T follicular helper cell (primary cell): ENCODE data around the gene NEIL1.

Experiments used
- DNase-seq: peaks from one replicate; pipeline ENCODE4 v3.0.0-alpha.2; 2020; ENCODE audit warnings: low read depth

NEIL1 gene

DNA sequence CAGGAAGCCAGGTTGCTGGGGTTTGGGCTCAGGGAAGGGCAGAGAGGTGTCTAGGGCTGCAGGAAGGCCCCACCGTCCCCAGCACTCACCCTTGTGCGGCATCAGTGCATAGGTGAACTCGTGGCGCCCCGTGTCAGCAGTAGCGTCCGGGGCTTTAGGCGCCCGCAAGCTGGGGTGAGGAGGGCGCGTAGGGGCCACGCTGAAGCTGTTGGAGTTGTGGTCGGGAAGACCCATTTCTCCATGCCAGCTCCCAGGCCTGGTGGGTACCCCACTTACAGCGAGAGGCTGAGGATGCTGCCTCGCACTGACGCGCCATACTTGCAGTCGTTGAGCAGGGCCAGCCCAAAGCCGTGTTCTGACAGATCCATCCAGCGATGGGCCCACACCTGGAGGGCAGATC, 9.7 kb downstream of the NEIL1 start:
- DNase-seq, result no peak

- DNase-seq, result no peak
Observed at GRCh38 chr15:75357976-75358673, 11.3 kb downstream of the NEIL1 start.

DNA sequence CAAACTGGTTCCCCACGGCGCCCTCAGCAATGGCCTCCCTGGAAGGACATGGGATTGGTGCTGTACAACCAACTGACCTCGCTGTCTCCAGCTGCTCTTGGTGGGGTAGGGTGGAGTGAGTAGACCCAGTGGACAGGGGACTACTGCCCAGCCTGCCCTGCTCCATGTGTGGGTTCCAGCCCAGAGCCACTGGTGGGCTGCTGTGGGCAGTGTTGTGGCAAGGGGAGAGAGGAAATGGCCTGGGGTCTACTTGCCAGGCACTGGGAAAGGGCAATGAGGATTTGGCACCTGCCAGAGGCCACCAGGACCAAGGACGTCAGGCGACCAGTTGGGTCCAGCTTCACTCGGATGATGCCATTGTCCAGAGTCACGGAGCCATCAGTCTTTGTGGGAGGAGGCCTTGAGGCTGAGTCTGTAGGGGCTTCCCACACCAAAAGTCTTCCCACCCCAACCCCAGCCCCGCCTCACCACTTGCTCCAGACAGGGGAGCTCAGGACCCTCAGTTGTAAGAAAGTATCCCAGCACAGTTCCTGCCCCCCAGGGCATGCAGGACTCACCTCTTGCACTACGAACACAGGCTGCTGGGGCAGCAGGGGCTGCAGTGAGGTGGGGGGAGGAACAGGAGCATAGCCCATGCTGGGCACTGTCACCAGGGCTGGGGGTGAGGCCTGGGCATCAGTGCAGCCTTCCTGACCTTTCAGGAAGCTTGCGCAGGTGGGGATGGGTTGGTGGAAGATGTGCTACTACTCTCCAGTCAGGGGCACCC, 12.1 kb downstream of the NEIL1 start:
- no peak for DNase-seq

GRCh38 chr15:75359537-75360250, 12.9 kb downstream of the NEIL1 start:
- no peak for DNase-seq

- no peak for DNase-seq
Observed at GRCh38 chr15:75360391-75360790, 13.6 kb downstream of the NEIL1 start.

DNA sequence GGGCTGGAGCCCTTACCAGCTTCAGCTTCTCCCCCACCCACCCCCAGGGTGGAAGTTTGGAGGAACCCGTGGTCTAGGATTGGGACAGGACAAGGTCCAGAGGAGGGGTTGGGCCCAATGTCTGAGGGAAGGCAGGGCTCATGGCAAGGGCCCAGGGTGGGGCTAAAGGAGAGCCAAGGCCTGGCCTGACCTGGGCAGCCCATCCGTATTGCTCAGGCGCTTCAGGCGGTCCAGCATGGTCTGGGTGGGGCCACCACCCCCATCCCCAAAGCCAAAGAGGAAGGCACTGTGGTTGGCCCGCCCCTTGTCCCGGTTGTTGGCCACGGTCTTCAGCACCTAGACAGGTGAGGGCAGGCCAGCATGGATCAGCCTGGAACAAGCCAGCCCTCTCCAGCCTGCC, 14.0 kb downstream of the NEIL1 start:
- DNase-seq, result no peak

DNA sequence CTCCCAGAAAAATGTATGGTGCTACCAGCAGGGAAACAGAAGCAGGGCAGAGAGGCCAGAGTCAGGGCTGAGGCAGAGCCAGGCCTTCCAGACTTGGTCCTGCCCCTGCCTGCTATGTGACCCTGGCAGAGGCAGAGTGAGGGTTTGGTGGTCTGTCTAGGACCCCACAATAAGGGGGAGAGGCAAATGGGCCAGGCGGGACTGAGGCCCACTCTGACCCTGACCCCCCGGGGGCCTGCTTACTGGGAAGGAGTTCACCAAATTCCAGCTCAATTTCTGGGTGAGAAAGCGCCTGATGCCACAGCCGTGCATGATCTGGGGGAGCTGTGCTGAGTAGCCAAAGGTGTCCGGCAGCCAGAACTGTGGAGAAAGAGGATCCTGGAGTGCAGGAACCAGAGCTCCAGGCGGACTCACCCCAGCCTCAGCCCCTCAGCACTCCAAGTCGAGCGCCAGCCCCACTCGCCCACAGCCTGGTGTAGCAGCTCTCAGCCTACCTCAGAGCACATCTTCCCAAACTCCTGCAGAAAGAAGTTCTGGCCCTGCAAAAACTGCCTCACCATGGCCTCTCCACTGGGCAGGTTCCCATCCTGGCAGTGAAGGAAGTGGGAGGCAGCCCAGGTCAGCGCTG, 14.6 kb downstream of the NEIL1 start:
- DNase-seq, result no peak

DNA sequence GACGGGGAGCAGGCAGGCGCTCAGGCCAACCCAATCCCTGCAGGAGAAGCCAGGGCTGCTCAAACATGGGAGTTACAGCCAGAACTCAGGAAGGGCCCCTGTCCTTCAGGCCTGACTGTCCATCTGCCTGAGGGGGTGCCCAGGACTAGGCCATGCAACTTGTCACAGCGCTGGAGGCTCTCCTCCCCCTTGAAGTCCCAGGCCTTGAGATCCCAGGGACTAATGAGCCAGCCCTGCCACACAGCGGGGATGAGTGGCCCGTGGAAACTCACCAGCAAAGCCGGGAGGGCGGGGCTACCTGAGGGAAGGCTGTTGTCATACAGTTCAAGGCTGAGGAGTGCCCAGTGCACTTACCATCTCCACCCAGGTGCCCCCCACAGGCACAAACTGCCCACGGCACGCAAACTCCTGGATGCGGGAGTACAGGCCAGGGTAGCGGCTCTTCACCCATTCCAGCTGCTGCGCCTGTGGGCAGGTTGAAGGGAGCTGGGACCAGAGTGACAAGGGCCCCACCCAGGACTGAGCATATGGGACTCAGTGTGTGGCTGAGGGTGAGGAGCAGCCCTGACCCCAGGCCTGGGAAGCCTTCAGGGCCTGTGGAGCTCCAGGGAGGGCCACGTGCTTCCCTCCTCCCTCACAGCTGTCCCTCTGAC, 15.3 kb downstream of the NEIL1 start:
- no peak for DNase-seq

DNA sequence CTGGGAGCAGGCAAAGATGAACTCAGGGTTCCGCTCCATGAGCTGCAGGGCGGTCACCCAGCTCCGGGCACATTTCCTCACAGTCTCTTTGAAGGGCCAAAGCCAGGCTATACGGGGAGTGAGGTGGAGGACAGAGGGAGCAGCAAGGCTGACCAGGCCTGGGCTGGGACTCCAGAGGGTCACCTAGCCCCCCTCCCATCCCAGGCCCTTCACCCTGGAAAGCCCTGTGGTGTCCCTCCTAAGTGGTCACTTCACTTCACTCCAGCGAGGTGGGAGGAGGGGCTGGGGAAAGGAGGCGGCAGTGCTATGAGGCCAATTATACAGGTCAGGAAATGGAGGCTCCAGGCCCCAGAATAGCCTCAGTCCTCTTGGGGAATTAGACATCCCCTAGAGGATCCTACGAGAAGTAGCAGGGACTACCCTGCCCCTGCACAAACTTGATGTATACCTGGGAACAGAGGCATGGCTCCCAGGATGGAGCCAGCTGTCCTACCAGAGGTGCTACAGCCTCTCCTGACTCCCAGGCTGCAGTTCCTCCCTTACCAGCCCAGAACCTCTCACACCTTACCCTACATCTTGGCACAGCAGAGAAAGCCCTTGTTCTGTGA, 15.9 kb downstream of the NEIL1 start:
- DNase-seq, result no peak

DNA sequence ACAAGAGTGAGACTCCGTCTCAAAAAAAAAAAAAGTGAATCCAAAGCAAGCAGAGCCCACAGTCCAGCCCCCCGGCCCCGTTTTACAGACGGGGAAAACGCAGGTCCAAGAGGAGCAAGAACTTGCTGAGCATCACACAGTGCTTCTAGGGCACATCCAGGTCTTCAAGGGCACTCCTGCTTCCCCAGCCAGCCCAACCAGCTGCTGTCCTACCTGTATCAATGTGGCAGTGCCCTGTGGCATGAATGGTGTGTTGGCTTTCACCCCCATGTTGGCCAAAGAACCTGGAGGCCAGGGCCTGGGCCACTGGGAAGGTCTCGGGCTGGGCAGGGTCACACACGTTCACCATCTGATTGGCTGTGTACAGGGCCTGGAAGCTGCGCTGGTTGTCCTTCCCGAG, 16.9 kb downstream of the NEIL1 start:
- DNase-seq, result no peak

DNA sequence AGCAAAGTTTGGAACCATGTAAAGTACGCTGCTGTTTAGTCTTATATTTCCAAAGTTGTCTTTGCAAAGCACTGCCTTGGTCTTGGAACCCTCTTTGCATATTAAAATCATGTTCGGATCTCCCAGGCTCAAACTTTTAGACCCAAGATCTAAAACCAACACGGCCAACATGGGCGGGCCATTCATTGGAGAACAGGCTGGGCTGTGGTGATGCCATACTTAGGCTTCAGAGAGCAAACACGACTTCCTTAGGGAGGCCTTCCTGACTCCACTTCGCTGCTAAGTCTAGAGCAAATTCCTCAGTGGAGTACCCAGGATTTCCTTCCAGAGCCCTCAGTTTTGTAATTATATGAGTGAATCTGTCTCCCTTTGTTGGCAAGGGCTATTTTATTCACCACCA, 18.0 kb downstream of the NEIL1 start:
- no peak for DNase-seq

DNA sequence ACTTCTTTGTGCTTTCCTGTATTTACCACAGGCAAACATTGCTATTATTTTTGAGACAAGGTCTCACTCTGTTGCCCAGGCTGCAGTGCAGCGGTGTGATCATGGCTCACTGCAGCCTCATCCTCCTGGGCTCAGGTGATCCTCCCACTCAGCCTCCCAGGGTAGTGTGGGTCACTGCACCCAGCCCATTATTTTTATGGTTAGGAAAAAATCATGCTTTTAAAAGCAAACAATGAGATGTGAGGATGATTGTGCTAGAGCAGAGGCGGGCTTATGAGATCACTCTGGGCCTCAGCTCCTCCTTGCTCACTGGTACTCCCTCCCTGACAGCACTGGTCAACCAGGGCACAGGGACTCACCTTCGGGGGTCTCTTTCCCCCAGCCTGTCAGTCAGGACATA, 19.3 kb downstream of the NEIL1 start:
- no peak for DNase-seq

GRCh38 chr15:75367006-75367405, 20.2 kb downstream of the NEIL1 start:
- DNase-seq, result no peak

GRCh38 chr15:75367406-75367912, 20.6 kb downstream of the NEIL1 start:
- DNase-seq, result no peak

DNA sequence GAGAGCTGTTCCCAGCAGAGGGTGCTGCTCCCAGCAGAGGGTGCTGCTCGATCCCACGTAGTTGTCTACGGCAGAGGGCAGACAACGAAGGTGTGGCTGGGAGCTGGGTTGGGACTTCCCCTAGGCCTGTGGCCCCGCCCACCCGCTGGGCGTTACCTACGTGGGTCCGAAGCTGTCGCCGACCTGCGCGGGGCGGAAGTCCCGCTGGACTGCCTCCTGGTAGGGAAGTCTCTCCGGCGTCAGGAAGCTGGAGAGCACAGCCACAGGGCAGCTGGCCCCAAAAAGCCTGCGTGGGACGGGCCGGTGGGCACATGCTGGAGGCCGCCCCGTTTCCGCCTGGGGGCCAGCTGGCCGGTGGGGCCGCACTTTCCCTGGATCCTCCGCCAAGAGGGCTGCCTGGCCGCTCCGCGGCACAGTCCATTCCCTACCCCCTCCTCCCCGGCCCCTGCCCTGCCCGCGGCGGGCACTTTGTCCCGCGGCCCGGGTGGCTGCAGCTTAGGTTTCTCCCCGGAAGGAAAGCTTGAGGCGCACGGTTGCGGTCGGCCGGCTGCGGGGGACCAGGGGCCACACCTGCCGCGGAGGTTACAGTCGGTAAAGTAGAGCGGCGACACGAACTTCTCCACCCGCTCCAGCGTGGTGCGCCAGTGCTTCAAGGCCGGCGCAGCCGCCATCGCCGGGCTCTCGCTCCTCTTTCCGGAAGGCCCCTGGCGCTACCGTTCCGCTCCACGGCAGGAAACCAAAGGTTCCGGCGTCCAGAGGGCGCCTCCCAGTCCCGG, 21.3 kb downstream of the NEIL1 start, which contains the start of gene MAN2C1:
Gene MAN2C1 (minus strand): TSS at position 695 of the 776 bp plus-strand sequence. CDS start 24 bp downstream, at position 671.
- DNase-seq, result peak; percentile 86

DNA sequence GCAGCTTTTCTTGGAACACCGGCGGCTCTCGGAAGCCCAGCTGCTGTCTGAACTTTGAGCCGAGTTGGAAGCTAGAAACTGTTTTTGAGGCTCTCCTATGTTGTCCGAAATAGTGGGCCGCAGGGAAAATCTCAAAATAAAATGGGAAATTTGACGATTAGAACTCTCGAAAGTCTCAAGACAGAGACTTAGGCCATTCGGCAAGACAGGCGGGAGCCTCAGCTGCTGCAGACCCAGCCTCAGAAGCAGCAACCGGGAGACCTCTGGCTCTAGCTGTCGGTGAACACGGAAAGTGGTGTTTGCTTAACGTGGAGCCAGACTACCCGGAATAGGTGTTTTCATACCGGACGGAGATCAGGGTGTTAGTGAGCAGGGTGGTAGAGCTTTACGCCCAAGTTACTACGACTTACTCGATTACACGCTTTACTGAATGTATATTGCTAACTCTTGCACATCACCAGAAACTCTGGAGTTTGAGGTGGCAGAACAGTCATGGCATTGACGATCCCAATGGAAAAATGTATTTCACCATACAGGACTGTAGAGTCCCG, 21.9 kb downstream of the NEIL1 start:
- DNase-seq, result no peak

GRCh38 chr15:75369897-75370581, 23.2 kb downstream of the NEIL1 start:
- DNase-seq, result no peak

DNA sequence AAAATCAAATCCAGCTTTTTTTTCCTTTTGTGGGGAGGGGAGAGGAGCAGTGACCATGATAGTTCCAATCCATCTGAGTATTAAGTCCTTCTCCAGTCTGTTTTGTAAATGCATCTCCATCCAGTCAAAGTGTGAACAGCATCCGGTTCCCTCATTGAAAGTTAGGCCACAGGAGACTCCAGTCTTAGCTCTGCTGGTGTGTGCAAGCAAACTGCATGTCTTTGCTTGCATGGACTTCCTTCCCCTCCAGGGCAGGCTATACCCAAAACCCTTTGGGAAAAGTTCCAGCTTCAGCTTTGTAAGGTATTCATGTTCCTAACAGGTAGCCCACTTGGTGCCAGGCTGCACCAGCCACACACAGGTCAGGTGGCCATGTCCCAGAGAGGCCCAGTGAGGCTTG, 24.6 kb downstream of the NEIL1 start:
- no peak for DNase-seq

- DNase-seq, result no peak
Observed at GRCh38 chr15:75371901-75372688, 25.3 kb downstream of the NEIL1 start.
